GM19452 (cell line): ENCODE measurements around the gene ZNF658.
"Not testable (repeated sequence)": the region's sequence is repeated elsewhere in the genome, so short reads cannot be mapped to it uniquely, and the experiment has no call there.

Source experiments
- ATAC-seq: cut with Tn5 transposase; IDR thresholded peaks from one replicate; pipeline ENCODE4 v1.9.1; 2021; ENCODE audit not compliant: unreplicated experiment

ZNF658 gene

DNA sequence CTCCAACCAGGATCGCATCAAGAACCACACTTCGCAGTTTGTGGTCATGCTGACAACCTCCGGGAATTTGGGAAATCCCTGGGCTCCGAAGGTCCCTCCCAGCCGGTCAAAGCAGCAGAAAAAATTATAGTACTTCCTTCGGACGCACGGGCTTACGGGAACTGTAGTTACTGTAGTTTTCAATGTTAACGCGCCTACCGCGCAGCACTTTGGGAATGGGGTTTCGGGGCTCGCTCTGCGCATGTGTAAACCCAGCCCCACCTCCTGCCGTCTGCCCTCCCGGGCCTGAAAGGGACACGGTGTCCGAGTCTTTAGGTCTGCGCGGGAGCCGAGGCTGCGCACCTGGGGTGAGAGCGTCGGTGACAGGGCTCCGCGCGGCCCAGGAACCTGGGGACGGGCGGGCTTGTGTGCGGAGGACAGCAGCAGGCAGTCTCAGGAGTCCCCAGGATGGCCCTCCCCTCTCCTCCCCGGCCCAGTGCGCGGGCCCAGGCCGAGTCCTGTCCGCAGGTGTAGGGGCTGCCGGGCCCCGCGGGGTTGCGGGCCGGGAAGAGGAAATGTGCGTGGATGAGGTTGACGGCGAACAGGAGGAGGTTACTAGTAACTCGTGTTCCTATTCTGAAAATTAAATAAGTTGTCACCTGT lies at the start of gene ZNF658:
Gene ZNF658, plus strand, starts transcription at position 236 of the 642 bp plus-strand sequence. CDS start 2,837 bp downstream, outside the sequence.
- peak; percentile 94 for ATAC-seq

DNA sequence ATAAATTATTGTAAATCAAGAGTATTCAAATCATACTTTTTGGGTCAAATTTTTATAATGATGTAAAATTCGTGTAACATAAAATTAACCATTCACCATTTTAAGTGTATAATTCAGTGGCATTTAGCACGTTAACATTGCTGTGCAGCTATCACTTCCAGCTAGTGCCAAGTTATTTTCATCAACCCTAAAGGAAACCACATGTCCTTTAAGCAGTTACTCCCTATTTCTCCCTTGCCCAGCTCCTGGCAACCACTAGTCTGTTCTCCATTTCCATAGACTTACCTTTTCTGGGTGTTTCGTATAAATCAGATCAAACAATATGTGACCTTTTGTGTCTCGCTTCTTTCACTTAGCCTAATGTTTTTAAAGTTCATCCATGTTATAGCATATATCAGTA lies 38.8 kb upstream of the ZNF658 start:
- not testable (repeated sequence) for ATAC-seq

DNA sequence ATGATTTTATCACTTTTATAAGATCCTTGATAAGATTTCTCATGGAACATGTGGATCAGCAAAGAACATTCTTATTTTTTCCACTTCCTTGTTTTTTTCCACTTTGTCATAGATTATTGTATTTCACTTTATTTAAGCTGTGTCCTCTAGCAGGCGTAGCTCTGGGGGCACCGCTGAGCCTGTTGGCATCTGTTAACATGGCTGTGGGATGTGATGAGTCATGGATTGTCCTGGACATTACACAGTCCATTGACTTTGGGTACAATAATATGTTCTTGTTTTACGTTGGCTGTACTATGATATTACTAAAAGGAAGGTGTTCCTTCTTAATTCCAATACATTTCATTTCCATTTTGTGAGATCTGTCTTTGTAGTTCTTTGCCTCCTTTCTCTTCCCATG lies 31.9 kb upstream of the ZNF658 start:
- ATAC-seq: not testable (repeated sequence)

DNA sequence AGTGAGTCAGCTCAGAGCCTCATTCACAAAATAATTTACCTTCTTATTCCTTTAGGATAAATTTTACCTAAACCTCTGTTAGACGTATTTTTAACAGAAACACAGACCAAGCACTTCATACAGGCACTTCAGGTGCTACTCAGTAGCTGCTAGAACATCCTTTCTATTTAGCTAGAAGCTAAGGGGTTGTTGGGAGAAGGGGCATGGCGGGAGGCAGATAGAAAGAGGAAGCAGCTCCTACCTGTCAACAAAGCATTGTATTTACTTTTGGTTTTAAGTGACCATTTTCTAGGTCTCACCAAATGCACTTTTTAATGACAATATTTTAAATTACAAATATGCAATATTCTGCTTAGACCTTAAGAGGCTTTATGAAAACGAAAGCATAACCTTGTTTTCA lies 19.9 kb upstream of the ZNF658 start:
- ATAC-seq: peak; percentile 55

DNA sequence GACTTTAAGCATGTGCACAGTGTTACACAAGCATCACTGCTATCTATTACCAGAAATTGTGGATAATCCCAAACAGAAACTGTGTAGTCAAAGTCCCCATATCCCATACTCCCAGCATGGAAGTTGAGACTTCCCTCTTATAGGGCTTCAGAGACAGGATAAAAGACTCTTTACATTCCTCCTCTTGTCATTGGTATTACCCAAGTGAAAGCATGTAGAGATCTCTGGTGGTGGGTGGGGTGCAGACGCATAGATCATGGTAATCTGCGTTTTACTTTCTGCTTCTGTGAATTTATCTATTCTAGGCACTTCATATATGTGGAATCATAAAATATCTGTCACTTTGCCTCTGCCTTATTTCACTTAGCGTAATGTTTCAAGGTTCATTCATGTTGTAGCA lies 18.7 kb upstream of the ZNF658 start:
- not testable (repeated sequence) for ATAC-seq

DNA sequence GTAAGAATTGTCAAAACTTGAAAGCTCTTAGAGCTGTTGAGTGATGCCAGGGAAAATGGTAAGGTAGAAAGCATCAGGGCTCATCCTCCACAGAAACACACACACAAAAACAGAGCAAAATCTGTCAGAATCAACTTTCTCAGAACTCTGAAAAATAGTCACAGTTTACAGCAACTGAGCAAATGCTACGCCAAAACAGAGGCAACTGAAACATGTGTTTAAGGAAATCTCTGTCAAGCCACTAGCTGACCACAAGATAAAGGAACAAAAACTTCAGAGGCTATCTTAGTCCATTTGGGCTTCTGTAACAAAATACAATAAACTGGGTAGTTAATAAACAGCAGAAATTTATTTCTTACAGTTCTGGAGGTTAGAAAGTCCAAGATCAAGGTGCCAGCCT lies 10.2 kb upstream of the ZNF658 start:
- peak; percentile 87 for ATAC-seq

DNA sequence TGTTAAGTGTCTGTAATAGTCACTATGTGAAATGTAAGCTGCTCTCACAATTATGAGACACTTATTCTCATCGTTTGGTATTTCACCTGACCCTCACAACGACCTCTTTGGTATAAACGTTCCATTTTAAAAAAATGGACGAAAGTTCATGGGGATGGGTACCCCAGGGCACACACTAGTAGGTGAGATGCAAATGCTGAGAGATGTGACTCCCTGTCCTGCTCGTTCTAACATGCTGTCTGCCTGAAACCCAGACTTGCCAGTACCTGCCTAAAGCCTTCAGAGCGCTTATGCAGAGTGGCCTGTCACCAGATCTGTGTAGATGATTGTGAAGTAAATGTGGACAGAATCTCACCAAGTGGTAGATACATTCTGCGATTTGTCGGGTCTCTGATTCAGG lies 616 bp downstream of the ZNF658 start:
- peak; percentile 27 for ATAC-seq

DNA sequence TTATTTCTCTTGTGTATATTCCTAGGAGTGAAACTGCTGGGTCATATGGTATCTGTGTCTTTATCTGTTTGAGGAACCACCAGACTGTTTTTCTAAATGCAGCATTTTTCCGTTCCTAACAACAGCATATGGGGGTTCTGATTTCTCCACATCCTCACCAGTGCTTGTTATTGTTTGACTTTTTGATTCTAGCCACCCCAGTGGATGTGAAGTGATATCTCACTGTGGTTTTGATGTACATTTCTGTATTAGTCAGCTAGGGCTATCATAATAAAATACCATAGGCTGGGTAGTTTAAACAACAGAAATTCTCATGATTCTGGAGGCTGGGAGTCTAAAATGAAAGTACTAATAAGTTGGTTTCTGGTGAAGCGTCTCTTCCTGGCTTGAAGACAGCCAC lies 9.0 kb downstream of the ZNF658 start:
- ATAC-seq: not testable (repeated sequence)

DNA sequence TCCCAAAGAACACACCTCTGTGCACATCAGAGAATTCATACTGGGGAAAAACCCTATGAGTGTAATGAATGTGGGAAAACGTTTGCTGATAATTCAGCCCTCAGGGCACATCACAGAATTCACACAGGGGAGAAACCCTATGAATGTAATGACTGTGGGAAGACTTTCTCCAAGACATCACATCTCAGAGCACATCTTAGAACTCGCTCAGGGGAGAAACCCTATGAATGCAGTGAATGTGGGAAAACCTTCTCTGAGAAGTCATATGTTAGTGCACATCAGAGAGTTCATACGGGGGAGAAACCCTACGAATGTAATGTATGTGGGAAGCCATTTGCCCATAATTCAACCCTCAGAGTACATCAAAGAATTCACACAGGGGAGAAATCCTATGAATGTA lies 19.5 kb downstream of the ZNF658 start:
- not testable (repeated sequence) for ATAC-seq

DNA sequence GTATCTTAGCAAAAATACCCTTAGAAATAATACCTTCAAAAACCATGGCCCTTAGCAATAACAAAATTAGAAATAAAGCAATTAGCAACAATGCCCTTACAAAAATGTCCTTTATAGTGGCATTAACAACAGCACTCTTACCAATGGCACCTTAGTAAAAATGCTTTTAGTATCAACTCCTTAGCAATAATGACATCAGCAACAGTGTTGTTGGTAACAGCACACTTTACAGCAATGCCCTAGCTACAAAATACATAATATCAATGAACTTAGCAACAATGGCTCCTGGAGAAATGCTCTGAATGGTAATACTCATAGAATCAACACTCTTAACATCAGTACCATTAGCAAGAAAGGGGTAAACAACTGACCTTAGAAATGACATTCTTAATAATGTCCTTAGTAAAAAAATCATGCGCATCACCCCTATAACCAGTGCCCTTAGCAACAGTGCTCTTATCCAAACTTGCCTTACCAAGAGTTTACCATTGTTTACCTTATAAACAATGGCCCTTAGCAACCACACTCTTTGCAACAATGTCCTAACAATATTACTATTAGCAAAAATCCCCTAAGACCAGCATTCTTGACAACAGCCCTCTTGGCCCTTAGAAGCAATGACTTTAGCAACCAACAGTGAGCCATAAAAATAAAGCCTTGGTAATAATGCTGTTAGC lies 35.8 kb downstream of the ZNF658 start:
- ATAC-seq: not testable (repeated sequence)

DNA sequence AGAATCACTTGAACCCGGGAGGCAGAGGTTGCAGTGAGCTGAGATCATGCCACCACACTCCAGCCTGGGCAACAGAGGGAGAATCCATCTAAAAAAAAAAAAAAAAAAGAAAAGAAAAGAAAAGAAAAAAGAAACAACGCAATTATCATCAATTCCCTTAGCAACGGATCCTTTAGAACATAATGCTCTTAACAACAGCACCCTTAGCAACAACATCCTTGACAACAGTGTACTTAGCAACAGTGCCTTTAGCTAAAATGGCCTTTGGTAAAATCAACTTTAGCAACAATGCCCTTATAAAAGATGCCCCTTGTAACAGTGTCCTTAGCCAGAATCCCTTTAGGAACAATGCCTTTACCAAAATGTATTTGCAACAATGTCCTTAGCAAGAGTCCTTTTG lies 37.1 kb downstream of the ZNF658 start:
- not testable (repeated sequence) for ATAC-seq

DNA sequence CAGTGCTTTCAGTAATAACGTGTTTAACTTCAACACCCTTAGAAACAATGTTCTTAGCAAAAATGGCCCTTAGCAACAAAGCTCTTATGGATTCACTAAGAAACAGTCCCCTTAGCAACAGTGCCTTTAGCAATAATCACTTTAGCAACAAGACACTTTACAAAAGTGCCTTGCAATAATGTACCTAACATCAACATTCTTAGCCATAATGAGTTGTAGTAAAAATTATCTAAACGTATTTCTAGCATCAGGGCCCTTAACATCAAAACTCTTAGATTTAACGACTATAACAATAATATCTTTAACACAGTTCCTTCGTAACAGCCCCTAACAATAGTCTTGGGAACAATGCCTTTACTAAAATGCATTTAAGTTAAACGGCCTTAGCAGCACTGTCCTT lies 37.8 kb downstream of the ZNF658 start:
- ATAC-seq: not testable (repeated sequence)

DNA sequence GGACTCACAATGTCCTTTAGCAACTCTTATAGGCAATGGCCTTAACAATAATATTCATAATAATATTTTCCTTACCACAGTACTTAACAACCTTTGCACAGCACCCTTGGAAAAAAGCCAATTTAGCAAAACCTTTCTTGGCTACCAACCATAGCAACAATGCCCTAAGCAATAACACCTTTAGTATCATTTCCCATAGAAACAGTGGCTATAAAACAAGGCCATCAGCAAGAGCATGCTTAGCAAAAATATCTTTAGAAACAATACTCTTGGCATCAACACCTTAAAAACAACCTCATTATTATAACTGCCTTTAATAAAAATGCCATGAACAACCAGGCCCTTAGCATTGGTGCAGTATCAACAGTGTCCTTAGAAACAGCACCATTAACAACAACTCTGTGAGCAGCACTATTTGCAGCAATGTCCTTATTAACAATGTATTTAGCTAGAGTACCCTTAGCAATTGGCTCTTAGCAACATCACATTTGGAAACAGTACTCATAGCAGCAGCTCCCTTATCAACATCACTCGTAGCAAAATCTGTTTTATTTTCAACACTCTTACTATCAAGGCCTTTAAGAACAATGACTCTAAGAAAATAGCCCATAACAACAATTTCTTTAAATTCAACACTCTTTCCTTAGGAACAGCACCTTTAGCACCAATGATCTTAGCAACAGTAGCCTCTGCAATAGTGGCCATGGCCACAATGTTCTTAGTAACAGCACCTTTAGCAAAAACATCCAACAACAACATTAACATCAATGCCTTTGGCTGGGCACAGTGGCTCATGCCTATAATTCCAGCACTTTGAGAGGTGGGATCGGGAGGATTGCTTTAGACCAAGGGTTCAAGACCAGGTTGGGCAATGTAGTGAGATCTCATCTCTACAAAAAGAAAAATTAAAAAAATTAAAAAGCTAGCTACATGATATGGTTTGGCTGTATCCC lies 39.6 kb downstream of the ZNF658 start:
- not testable (repeated sequence) for ATAC-seq

DNA sequence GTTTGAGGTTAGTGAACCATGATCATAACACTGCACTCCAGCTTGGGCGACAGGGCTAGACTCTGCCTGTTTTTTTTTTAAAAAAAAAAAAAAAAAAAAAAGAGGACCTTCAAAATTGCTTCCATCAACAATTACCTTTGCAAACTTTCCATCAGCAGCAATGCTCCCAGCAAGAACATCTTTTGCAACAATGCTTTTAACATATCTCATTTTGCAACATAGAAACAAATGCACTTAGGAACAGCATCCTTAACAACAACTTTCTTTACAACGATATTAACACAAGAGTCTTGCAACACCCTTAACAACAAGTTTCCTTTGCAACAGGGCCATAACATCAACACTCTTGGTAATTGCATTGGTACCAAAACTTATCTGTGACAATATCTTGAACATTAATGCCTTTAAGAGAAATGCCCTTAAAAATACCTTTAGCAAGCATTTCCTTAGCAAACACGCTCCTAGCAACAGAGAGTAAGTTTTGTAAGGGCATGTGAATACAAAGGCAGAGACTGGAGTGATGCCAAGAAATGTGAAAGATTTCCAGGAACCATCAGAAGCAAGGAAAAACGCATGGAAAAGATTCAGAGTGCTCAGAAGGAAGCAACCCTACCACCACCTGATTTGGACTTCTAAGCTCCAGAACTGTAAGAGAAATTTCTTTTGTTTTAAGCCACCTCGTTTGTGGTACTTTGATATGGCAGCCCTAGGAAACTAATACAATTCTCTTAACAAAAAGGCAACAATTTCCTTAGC lies 42.1 kb downstream of the ZNF658 start:
- not testable (repeated sequence) for ATAC-seq

DNA sequence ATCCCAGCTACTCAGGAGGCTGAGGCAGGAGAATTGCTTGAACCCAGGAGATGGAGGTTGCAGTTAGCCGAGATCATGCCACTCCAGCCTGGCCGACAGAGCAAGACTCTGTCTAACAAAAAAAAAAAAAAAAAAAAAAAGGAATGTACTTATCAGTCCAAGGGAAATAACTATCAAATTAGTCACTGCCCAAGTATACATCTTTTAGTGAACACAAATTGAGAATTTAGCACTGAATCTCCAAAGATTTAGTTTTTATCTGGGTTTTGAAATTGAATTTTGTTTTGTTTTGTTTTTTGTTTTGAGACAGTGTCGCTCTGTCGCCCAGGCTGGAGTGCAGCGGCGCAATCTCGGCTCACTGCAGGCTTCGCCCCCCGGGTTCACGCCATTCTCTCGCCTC lies 52.1 kb downstream of the ZNF658 start:
- not testable (repeated sequence) for ATAC-seq
